ENCODE measurements around the gene ACTL7A.
A peak's percentile ranks its signal among the peaks of the same experiment; 100 is the strongest.
"Not testable (repeated sequence)": the region's sequence is repeated elsewhere in the genome, so short reads cannot be mapped to it uniquely, and the experiment has no call there.

The ACTL7A gene

DNA sequence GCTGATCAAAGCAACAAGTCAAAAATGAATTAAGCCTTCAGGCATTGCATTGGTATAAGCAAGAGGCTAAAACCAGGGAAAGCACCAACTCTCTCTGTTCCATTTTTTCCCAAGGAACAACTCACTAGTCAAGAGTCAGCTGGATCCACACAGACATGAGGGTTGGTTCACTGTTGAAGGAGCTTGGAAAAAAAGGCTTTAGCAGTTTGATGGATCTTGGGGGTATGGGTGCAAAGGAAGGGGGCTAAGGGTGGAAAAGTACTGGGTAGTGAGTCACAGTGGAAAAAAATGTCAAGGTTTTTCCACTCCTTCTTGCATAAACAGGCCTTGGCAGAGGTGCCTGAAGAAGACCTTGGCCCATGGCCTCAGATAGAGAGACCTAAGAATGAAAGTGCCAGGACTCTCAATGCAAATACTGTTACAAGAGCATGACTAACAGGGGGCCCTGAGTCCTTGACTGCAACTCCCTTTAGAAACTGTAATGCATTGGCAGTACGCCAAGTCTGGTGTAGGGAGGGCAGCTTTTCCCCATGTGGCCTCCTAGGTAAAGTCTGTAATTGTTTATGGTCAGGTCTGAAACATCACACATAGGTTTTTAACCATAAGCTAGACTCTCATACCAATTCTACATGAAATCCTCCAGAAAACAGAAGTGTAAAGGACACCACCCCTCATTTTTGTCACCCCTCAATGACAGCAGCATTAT is 23.7 kb downstream of the ACTL7A start:
- TF ChIP-seq RARB (CRISPR knock-in tag; IDR thresholded peaks at IDR 0.05) (no peak), ARNTL (CRISPR knock-in tag; IDR thresholded peaks at IDR 0.05; ENCODE audit: borderline replicate concordance, low read depth) (no peak)
- peak; percentile 48; the same call in 2 of the 3 replicates for ATAC-seq

DNA sequence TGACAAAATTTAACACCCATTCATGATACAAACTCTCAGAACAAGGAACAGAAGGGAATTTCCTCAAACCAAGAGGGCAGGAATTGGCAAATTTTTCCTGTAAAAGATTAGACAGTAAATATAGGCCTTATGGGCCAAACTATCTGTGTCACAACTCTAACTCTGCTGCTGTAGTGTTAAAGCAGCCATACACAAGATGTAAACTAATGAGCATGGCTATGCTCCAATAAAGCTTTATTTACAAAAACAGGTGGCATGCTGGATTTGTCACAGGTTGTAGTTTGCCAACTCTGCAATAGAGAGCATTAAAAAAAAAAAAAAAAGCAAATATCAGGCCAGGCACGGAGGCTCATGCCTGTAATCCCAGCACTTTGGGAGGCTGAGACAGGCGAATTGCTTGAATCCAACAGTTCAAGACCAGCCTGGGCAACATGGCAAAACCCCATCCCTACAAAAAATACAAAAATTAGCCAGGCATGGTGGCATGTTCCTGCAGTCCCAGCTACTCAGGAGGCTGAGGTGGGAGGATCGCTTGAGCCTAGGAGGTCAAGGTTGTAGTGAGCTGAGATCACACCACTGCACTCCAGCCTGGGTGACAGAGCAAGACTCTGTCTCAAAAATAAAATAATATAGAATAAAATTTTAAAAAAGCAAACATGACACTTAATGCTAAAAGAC is 24.7 kb downstream of the ACTL7A start:
- ATAC-seq, result not testable (repeated sequence)

DNA sequence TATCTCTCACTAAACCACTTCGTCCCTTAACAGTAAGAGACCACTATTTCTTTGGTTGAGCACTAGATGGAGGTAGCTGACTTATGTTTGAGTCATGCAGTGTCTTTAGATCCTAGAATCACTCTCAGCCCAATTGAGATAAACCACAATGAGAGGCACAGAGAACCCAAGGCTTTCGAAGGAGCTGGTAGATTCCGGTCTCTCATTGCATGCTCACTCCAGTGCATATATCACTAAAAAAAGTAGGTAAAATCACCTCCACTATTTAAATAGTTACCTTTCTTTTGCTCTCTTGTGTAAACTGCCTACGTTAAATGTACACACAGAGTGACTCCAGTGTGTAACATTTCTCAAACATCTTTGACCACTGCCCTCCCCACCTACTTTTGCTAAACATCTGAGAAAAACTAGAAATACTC is 27.6 kb downstream of the ACTL7A start:
- ATAC-seq, result peak; percentile 73
- TF ChIP-seq OSR1 (CRISPR knock-in tag; IDR thresholded peaks at IDR 0.05), result no peak
- no peak for TF ChIP-seq ZNF565 (CRISPR knock-in tag; conservative IDR thresholded peaks at IDR 0.05; ENCODE audit: low read depth)
- TF ChIP-seq, protein P1, sequence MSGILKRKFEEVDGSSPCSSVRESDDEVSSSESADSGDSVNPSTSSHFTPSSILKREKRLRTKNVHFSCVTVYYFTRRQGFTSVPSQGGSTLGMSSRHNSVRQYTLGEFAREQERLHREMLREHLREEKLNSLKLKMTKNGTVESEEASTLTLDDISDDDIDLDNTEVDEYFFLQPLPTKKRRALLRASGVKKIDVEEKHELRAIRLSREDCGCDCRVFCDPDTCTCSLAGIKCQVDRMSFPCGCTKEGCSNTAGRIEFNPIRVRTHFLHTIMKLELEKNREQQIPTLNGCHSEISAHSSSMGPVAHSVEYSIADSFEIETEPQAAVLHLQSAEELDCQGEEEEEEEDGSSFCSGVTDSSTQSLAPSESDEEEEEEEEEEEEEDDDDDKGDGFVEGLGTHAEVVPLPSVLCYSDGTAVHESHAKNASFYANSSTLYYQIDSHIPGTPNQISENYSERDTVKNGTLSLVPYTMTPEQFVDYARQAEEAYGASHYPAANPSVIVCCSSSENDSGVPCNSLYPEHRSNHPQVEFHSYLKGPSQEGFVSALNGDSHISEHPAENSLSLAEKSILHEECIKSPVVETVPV (CRISPR knock-in tag; IDR thresholded peaks at IDR 0.05), result no peak
- TF ChIP-seq RARB (CRISPR knock-in tag; IDR thresholded peaks at IDR 0.05), result no peak
- no peak for TF ChIP-seq ZFP3 (CRISPR knock-in tag; IDR thresholded peaks at IDR 0.05)
- no peak for TF ChIP-seq ZNF8 (CRISPR knock-in tag; IDR thresholded peaks at IDR 0.05)

DNA sequence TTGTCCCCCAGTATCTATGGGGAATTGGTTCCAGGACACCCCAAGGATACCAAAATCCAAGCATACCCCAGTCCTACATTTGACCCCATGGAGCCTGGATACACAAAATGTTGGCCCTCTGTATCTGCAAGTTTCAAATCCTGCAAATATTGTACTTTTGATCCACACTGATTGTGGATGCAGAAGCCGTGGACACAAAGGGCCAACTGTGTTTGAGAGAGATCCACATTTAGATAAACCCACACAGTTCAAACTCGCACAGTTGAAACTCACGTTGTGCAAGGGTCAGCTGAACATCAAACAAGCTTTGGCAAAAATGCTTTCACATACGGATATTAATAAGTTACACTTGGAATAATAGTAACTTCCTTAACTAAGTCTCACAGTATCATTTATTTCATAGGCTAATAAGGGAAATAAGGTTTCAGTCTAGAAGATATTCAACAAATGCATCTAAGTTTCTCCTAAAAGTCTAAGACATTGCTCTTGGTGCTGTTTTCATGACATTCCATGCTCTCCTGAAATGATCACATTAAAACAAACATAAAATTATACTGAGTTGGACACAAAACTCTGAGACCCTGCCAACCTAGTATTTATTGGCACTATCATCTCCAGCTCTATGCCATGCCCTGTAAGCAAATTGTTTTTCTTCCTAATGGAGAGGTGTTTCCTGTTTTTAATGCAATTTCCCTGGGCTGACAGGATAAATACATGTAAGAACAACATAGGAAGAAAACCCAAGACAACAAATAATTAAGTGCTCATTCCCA is 32.3 kb downstream of the ACTL7A start:
- TF ChIP-seq OSR1 (CRISPR knock-in tag; IDR thresholded peaks at IDR 0.05), result no peak
- TF ChIP-seq, protein P2, sequence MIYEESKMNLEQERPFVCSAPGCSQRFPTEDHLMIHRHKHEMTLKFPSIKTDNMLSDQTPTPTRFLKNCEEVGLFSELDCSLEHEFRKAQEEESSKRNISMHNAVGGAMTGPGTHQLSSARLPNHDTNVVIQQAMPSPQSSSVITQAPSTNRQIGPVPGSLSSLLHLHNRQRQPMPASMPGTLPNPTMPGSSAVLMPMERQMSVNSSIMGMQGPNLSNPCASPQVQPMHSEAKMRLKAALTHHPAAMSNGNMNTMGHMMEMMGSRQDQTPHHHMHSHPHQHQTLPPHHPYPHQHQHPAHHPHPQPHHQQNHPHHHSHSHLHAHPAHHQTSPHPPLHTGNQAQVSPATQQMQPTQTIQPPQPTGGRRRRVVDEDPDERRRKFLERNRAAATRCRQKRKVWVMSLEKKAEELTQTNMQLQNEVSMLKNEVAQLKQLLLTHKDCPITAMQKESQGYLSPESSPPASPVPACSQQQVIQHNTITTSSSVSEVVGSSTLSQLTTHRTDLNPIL (CRISPR knock-in tag; IDR thresholded peaks at IDR 0.05; ENCODE audit: low read depth), result no peak
- TF ChIP-seq CSDC2 (CRISPR knock-in tag; IDR thresholded peaks at IDR 0.05), result no peak
- no peak for TF ChIP-seq ZNF8 (CRISPR knock-in tag; IDR thresholded peaks at IDR 0.05)
- TF ChIP-seq ZNF70 (CRISPR knock-in tag; IDR thresholded peaks at IDR 0.05), result no peak
- no peak for TF ChIP-seq PPARA (CRISPR knock-in tag; IDR thresholded peaks at IDR 0.05; ENCODE audit: borderline replicate concordance)
- no peak for TF ChIP-seq ZC3H10 (CRISPR knock-in tag; IDR thresholded peaks at IDR 0.05)
- TF ChIP-seq BACH2 (CRISPR knock-in tag; IDR thresholded peaks at IDR 0.05; ENCODE audit: borderline replicate concordance), result no peak
- TF ChIP-seq, protein P3, sequence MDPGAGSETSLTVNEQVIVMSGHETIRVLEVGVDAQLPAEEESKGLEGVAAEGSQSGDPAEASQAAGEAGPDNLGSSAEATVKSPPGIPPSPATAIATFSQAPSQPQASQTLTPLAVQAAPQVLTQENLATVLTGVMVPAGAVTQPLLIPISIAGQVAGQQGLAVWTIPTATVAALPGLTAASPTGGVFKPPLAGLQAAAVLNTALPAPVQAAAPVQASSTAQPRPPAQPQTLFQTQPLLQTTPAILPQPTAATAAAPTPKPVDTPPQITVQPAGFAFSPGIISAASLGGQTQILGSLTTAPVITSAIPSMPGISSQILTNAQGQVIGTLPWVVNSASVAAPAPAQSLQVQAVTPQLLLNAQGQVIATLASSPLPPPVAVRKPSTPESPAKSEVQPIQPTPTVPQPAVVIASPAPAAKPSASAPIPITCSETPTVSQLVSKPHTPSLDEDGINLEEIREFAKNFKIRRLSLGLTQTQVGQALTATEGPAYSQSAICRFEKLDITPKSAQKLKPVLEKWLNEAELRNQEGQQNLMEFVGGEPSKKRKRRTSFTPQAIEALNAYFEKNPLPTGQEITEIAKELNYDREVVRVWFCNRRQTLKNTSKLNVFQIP (CRISPR knock-in tag; IDR thresholded peaks at IDR 0.05; ENCODE audit: borderline replicate concordance, low read depth), result no peak
- TF ChIP-seq TCF4 (CRISPR knock-in tag; IDR thresholded peaks at IDR 0.05; ENCODE audit: borderline replicate concordance), result no peak
- TF ChIP-seq ZNF565 (CRISPR knock-in tag; conservative IDR thresholded peaks at IDR 0.05; ENCODE audit: low read depth), result no peak
- TF ChIP-seq, protein P4, sequence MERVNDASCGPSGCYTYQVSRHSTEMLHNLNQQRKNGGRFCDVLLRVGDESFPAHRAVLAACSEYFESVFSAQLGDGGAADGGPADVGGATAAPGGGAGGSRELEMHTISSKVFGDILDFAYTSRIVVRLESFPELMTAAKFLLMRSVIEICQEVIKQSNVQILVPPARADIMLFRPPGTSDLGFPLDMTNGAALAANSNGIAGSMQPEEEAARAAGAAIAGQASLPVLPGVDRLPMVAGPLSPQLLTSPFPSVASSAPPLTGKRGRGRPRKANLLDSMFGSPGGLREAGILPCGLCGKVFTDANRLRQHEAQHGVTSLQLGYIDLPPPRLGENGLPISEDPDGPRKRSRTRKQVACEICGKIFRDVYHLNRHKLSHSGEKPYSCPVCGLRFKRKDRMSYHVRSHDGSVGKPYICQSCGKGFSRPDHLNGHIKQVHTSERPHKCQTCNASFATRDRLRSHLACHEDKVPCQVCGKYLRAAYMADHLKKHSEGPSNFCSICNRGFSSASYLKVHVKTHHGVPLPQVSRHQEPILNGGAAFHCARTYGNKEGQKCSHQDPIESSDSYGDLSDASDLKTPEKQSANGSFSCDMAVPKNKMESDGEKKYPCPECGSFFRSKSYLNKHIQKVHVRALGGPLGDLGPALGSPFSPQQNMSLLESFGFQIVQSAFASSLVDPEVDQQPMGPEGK (CRISPR knock-in tag; IDR thresholded peaks at IDR 0.05; ENCODE audit: borderline replicate concordance), result no peak
- no peak for TF ChIP-seq TOX (CRISPR knock-in tag; IDR thresholded peaks at IDR 0.05; ENCODE audit: borderline replicate concordance)
- TF ChIP-seq ARNTL (CRISPR knock-in tag; IDR thresholded peaks at IDR 0.05; ENCODE audit: borderline replicate concordance, low read depth), result no peak
- TF ChIP-seq GLIS3 (CRISPR knock-in tag; IDR thresholded peaks at IDR 0.05), result no peak
- TF ChIP-seq SNAI2 (CRISPR knock-in tag; IDR thresholded peaks at IDR 0.05), result no peak
- TF ChIP-seq, protein P5, sequence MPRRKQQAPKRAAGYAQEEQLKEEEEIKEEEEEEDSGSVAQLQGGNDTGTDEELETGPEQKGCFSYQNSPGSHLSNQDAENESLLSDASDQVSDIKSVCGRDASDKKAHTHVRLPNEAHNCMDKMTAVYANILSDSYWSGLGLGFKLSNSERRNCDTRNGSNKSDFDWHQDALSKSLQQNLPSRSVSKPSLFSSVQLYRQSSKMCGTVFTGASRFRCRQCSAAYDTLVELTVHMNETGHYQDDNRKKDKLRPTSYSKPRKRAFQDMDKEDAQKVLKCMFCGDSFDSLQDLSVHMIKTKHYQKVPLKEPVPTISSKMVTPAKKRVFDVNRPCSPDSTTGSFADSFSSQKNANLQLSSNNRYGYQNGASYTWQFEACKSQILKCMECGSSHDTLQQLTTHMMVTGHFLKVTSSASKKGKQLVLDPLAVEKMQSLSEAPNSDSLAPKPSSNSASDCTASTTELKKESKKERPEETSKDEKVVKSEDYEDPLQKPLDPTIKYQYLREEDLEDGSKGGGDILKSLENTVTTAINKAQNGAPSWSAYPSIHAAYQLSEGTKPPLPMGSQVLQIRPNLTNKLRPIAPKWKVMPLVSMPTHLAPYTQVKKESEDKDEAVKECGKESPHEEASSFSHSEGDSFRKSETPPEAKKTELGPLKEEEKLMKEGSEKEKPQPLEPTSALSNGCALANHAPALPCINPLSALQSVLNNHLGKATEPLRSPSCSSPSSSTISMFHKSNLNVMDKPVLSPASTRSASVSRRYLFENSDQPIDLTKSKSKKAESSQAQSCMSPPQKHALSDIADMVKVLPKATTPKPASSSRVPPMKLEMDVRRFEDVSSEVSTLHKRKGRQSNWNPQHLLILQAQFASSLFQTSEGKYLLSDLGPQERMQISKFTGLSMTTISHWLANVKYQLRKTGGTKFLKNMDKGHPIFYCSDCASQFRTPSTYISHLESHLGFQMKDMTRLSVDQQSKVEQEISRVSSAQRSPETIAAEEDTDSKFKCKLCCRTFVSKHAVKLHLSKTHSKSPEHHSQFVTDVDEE (CRISPR knock-in tag; IDR thresholded peaks at IDR 0.05), result no peak
- no peak for TF ChIP-seq RARB (CRISPR knock-in tag; IDR thresholded peaks at IDR 0.05)
- ATAC-seq, result no peak

Measured in SK-N-SH treated with all-trans-retinoic acid at 6 μM for 48 hours (cell line).